ENCODE results near the gene MAGI1.

DNA sequence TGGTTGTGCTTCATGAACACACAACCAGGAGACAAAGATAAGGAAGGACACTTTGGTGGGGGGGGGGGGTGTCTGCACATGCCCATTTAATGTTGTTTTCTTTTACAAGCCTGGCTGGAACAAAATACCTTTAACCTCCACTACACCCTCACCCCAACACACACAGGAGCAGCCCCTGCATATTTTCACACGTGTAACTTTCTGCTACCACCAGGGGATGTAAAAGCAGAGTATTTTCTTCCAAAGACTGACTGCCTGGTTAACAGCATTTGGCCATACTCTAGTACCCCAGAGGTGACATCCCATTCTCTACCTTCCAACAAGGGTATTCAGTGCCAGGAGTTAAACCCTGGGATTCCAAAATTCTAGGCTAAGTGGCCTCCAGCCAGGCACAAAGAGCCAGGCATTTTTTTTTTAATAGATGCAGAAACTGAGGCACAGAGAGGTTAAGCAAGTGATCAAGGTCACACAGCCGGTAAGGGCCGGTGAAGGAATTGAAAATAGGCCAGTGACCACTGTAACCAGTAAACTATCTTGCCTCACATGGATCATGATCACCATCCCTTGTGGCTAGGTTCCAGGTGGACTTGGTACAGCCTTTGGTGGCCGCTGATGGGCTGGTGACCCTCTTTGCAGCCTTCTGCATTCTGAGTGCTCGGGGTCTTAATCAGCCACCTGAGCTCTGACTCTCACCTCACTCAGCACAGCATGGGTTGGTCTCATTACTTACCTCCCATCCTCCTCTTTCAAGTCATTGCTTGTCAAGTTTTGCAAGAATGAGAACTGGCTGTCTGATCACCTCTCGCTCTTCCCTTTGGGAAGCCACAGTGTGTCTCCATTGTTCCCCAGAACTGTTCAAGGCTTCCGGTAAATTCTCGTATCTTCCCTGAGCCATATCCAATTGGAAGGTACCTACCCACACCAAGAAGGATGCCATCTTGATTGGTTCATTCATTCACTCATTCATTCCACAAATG is 20.4 kb downstream of the MAGI1 start:
- TF ChIP-seq, protein P1, sequence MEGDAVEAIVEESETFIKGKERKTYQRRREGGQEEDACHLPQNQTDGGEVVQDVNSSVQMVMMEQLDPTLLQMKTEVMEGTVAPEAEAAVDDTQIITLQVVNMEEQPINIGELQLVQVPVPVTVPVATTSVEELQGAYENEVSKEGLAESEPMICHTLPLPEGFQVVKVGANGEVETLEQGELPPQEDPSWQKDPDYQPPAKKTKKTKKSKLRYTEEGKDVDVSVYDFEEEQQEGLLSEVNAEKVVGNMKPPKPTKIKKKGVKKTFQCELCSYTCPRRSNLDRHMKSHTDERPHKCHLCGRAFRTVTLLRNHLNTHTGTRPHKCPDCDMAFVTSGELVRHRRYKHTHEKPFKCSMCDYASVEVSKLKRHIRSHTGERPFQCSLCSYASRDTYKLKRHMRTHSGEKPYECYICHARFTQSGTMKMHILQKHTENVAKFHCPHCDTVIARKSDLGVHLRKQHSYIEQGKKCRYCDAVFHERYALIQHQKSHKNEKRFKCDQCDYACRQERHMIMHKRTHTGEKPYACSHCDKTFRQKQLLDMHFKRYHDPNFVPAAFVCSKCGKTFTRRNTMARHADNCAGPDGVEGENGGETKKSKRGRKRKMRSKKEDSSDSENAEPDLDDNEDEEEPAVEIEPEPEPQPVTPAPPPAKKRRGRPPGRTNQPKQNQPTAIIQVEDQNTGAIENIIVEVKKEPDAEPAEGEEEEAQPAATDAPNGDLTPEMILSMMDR (conservative IDR thresholded peaks at IDR 0.05) = no peak
- no peak for TF ChIP-seq ZFX (IDR thresholded peaks at IDR 0.05)

All from C4-2B (cell line).